CD8-positive, alpha-beta memory T cell (primary cell): ENCODE measurements around the gene NEXN. TPM values are rescaled to one million over a fixed set of nuclear protein-coding genes. Genes with fewer than 3 reads are reported as not detected.
A peak's percentile ranks its signal among the peaks of the same experiment; 100 is the strongest.
"Not testable (repeated sequence)": the region's sequence is repeated elsewhere in the genome, so short reads cannot be mapped to it uniquely, and the experiment has no call there.

Source experiments
- CTCF ChIA-PET: fragments of 350-600 bp; sonication (Branson Sonifier 250); formaldehyde crosslinking; loops from one replicate; lab custom pipeline; 2021; ENCODE audit warnings: antibody characterized with exemption; lab: Charles Lee
- POLR2A ChIA-PET: fragments of 350-600 bp; sonication (Branson Sonifier 250); formaldehyde crosslinking; loops from one replicate; lab custom pipeline; 2021; ENCODE audit warnings: antibody characterized with exemption; lab: Charles Lee
- DNase-seq, 5 donors: peaks; one replicate each; pipeline versions ENCODE4 v3.0.0 to v3.0.0-alpha.2; 2020 to 2022; ENCODE audit warnings: mixed read lengths in 1 of 5
- H3K27ac ChIP-seq: one replicate; pipeline ENCODE4 v1.7.0; 2013; ENCODE audit warnings: low read depth, mild to moderate bottlenecking, low read length, moderate library complexity
- H3K27me3 ChIP-seq: 2 replicates; pipeline ENCODE4 v1.7.0; 2013; ENCODE audit warnings: low read length, mild to moderate bottlenecking; ENCODE audit not compliant: insufficient read depth, poor library complexity, severe bottlenecking
- H3K36me3 ChIP-seq: 2 replicates; pipeline ENCODE4 v1.7.0; 2013; ENCODE audit warnings: mild to moderate bottlenecking, low read length, moderate library complexity; ENCODE audit not compliant: insufficient read depth
- H3K4me1 ChIP-seq: 2 replicates; pipeline ENCODE4 v1.7.0; 2013; ENCODE audit warnings: mild to moderate bottlenecking, low read length, moderate library complexity; ENCODE audit not compliant: insufficient read depth
- H3K4me3 ChIP-seq: 2 replicates; pipeline ENCODE4 v1.7.0; 2013; ENCODE audit warnings: mild to moderate bottlenecking, low read length
- H3K9me3 ChIP-seq: 2 replicates; pipeline ENCODE4 v1.7.0; 2013; ENCODE audit warnings: mild to moderate bottlenecking, low read length
- H3K27ac Mint-ChIP-seq, 8 donors: one replicate each; pipeline ENCODE4 v1.8.0; 2020 to 2021; ENCODE audit warnings: mixed read lengths in 8 of 8, mild to moderate bottlenecking in 6 of 8, inconsistent platforms in 3 of 8, moderate library complexity in 3 of 8
- H3K27me3 Mint-ChIP-seq, 2 donors: one replicate each; pipeline ENCODE4 v1.8.0; 2020 to 2021; ENCODE audit warnings: mixed read lengths in 2 of 2, mild to moderate bottlenecking in 1 of 2, moderate library complexity in 1 of 2
- H3K36me3 Mint-ChIP-seq, 3 donors: one replicate each; pipeline ENCODE4 v1.8.0; 2020 to 2021; ENCODE audit warnings: mixed read lengths in 3 of 3, inconsistent platforms in 1 of 3, mild to moderate bottlenecking in 1 of 3
- H3K4me1 Mint-ChIP-seq, 3 donors: one replicate each; pipeline ENCODE4 v1.8.0; 2020 to 2021; ENCODE audit warnings: mixed read lengths in 3 of 3, inconsistent platforms in 1 of 3, mild to moderate bottlenecking in 1 of 3
- H3K4me3 Mint-ChIP-seq, 7 donors: one replicate each; pipeline ENCODE4 v1.8.0; 2020 to 2021; ENCODE audit warnings: mixed read lengths in 7 of 7, mild to moderate bottlenecking in 6 of 7, moderate library complexity in 4 of 7, inconsistent platforms in 2 of 7
- H3K9me3 Mint-ChIP-seq, 5 donors: one replicate each; pipeline ENCODE4 v1.8.0; 2020 to 2022; ENCODE audit warnings: mixed read lengths in 5 of 5, mild to moderate bottlenecking in 3 of 5, moderate library complexity in 2 of 5, inconsistent platforms in 1 of 5
- polyA plus RNA-seq: library from polyadenylated mRNA; unstranded; fragments of 300-500 nt; fragmentation: Illumina TruSeq; gene quantifications from one replicate; pipeline ENCODE4 v1.2.3, GENCODE V29; 2021
- total RNA-seq, 2 experiments: library from RNA; stranded (reverse); gene quantifications; one replicate each; pipeline ENCODE4 v1.2.3, GENCODE V29; 2021

Gene NEXN
- total and polyA plus RNA-seq, 3 experiments from 2014 or later = 0.09 to 0.84 (median 0.42) TPM

GRCh38 chr1:77978969-77979876 is 90.8 kb downstream of the NEXN start, which contains the start of gene FUBP1:
Gene FUBP1, minus strand, starts transcription at chr1:77979072. Its CDS starts 68 bp downstream, at chr1:77979004.
- Mint-ChIP-seq H3K9me3 (no peaks in the 10 kb centered on the region), H3K4me1 (peaks cover 43 to 52% (median 51%) of the 10 kb centered on the region in 3 donors)

GRCh38 chr1:77983352-77983996 is 95.0 kb downstream of the NEXN start:
- H3K9me3 ChIP-seq, CTCF ChIA-PET, H3K9me3 Mint-ChIP-seq, DNase-seq, H3K27me3 Mint-ChIP-seq, H3K36me3 ChIP-seq, H3K4me3 Mint-ChIP-seq, H3K27me3 ChIP-seq, H3K4me3 ChIP-seq, POLR2A ChIA-PET, H3K27ac ChIP-seq: not testable (repeated sequence)
- peaks cover 11% of the 10 kb centered on the region for H3K4me1 ChIP-seq
- peak overlapping the region in 1 of 8 donors; percentile 10 for H3K27ac Mint-ChIP-seq
- H3K4me1 Mint-ChIP-seq = peaks cover 27 to 43% (median 40%) of the 10 kb centered on the region in 3 donors
- H3K36me3 Mint-ChIP-seq = peaks cover 0 to 11% (median 0%) of the 10 kb centered on the region in 3 donors

More at GRCh38 chr1:77978969-77979876, 90.8 kb downstream of the NEXN start, which contains the start of gene FUBP1:
- DNase-seq = peak; percentile 88 to 98 (median 96)
- Histone ChIP-seq H3K4me3 (peak within 1 kb of the TSS; percentile 87), H3K9me3 (no peaks in the 10 kb centered on the region), H3K4me1 (peaks cover 48% of the 10 kb centered on the region), H3K36me3 (peaks cover 3% of the 10 kb centered on the region), H3K27me3 (no peaks in the 10 kb centered on the region), H3K27ac (peak within 1 kb of the TSS; percentile 98)
- H3K27ac Mint-ChIP-seq = no peak within 1 kb of the TSS
- POLR2A ChIA-PET = interaction anchor here (0.5 to 3.3 kb wide), 19 partner anchors 10 to 547 kb away, joined by 3 to 102 read pairs (median 4); partner anchors contain the start of genes DNAJB4, MIGA1, USP33 and ZZZ3
- peaks cover 0 to 26% (median 6%) of the 10 kb centered on the region in 3 donors for H3K36me3 Mint-ChIP-seq
- CTCF ChIA-PET = interaction anchor here (0.6 to 2.1 kb wide), 12 partner anchors 11 to 296 kb away, joined by 3 to 27 read pairs (median 4); partner anchors contain the start of genes DNAJB4, GIPC2 and ZZZ3
- no peaks in the 10 kb centered on the region for H3K27me3 Mint-ChIP-seq
- H3K4me3 Mint-ChIP-seq = no peak within 1 kb of the TSS

GRCh38 chr1:77983997-77984355 is 95.6 kb downstream of the NEXN start:
- DNase-seq = no peak
- ChIA-PET CTCF (no interaction called here), POLR2A (no interaction called here)
- peaks cover 11% of the 10 kb centered on the region for H3K4me1 ChIP-seq
- Mint-ChIP-seq H3K36me3 (peaks cover 0 to 11% (median 0%) of the 10 kb centered on the region in 3 donors), H3K4me3 (no peak overlapping the region), H3K27me3 (no peaks in the 10 kb centered on the region), H3K27ac (peak overlapping the region in 3 of 8 donors; percentile 10 to 77 (median 10)), H3K9me3 (no peaks in the 10 kb centered on the region), H3K4me1 (peaks cover 27 to 45% (median 40%) of the 10 kb centered on the region in 3 donors)
- no peak overlapping the region for H3K27ac ChIP-seq
- no peaks in the 10 kb centered on the region for H3K36me3 ChIP-seq
- H3K27me3 ChIP-seq = no peaks in the 10 kb centered on the region
- no peaks in the 10 kb centered on the region for H3K9me3 ChIP-seq
- H3K4me3 ChIP-seq = no peak overlapping the region

GRCh38 chr1:77984629-77985028 is 96.2 kb downstream of the NEXN start:
- Histone ChIP-seq H3K9me3 (no peaks in the 10 kb centered on the region), H3K4me1 (peaks cover 11% of the 10 kb centered on the region), H3K4me3 (no peak overlapping the region), H3K36me3 (no peaks in the 10 kb centered on the region), H3K27me3 (no peaks in the 10 kb centered on the region), H3K27ac (no peak overlapping the region)
- ChIA-PET POLR2A (no interaction called here), CTCF (no interaction called here)
- Mint-ChIP-seq H3K36me3 (peaks cover 0 to 11% (median 0%) of the 10 kb centered on the region in 3 donors), H3K4me1 (peaks cover 27 to 51% (median 42%) of the 10 kb centered on the region in 3 donors), H3K27me3 (no peaks in the 10 kb centered on the region), H3K27ac (peak overlapping the region in 2 of 8 donors; percentile 9 to 52), H3K9me3 (no peaks in the 10 kb centered on the region), H3K4me3 (no peak overlapping the region)
- no peak for DNase-seq

- no peak for DNase-seq
- CTCF ChIA-PET = no interaction called here
These were observed 98.4 kb downstream of the NEXN start for GRCh38 chr1:77986810-77987209.

GRCh38 chr1:77987919-77988318 is 99.5 kb downstream of the NEXN start:
- Histone ChIP-seq H3K27ac (no peak overlapping the region), H3K4me1 (no peaks in the 10 kb centered on the region), H3K4me3 (no peak overlapping the region), H3K9me3 (no peaks in the 10 kb centered on the region), H3K36me3 (no peaks in the 10 kb centered on the region), H3K27me3 (no peaks in the 10 kb centered on the region)
- H3K27ac Mint-ChIP-seq = no peak overlapping the region
- DNase-seq = no peak
- H3K4me1 Mint-ChIP-seq = peaks cover 19 to 37% (median 34%) of the 10 kb centered on the region in 3 donors
- no peaks in the 10 kb centered on the region for H3K27me3 Mint-ChIP-seq
- ChIA-PET POLR2A (no interaction called here), CTCF (no interaction called here)
- peaks cover 0 to 9% (median 0%) of the 10 kb centered on the region in 3 donors for H3K36me3 Mint-ChIP-seq
- no peak overlapping the region for H3K4me3 Mint-ChIP-seq
- no peaks in the 10 kb centered on the region for H3K9me3 Mint-ChIP-seq

More at GRCh38 chr1:77986810-77987209, 98.4 kb downstream of the NEXN start:
- Histone ChIP-seq H3K9me3 (no peaks in the 10 kb centered on the region), H3K27me3 (no peaks in the 10 kb centered on the region), H3K4me1 (no peaks in the 10 kb centered on the region), H3K36me3 (no peaks in the 10 kb centered on the region), H3K27ac (no peak overlapping the region), H3K4me3 (no peak overlapping the region)
- no peaks in the 10 kb centered on the region for H3K27me3 Mint-ChIP-seq
- POLR2A ChIA-PET = no interaction called here
- peak overlapping the region in 1 of 8 donors; percentile 20 for H3K27ac Mint-ChIP-seq
- no peaks in the 10 kb centered on the region for H3K9me3 Mint-ChIP-seq
- H3K4me1 Mint-ChIP-seq = peaks cover 24 to 37% (median 36%) of the 10 kb centered on the region in 3 donors
- H3K36me3 Mint-ChIP-seq = peaks cover 0 to 7% (median 0%) of the 10 kb centered on the region in 3 donors
- H3K4me3 Mint-ChIP-seq = no peak overlapping the region

- Histone ChIP-seq H3K4me1 (no peaks in the 10 kb centered on the region), H3K4me3 (no peak overlapping the region), H3K27ac (no peak overlapping the region), H3K36me3 (no peaks in the 10 kb centered on the region), H3K27me3 (no peaks in the 10 kb centered on the region), H3K9me3 (no peaks in the 10 kb centered on the region)
- DNase-seq = no peak
- Mint-ChIP-seq H3K4me3 (no peak overlapping the region), H3K9me3 (no peaks in the 10 kb centered on the region), H3K27me3 (no peaks in the 10 kb centered on the region), H3K4me1 (peaks cover 11 to 27% (median 24%) of the 10 kb centered on the region in 3 donors), H3K27ac (peak overlapping the region in 2 of 8 donors; percentile 18 to 24), H3K36me3 (peaks cover 0 to 10% (median 0%) of the 10 kb centered on the region in 3 donors)
- CTCF ChIA-PET = interaction anchor here (1.7 kb wide), 1 partner anchor 11 kb away, joined by 6 read pairs; the partner anchor contains the start of gene FUBP1
- POLR2A ChIA-PET = no interaction called here
These were observed 101.3 kb downstream of the NEXN start for GRCh38 chr1:77989744-77990143.
